Upper lobe of left lung (tissue), 4 donors: ENCODE results near the gene FBXL20.

Source experiments
- EP300 ChIP-seq, 4 donors: sonication (generic); formaldehyde crosslinking; IDR thresholded peaks; one replicate each; pipeline ENCODE4 v1.5.1; 2017; ENCODE audit warnings: antibody characterized with exemption in 4 of 4, control low read depth in 2 of 4
- TF ChIP-seq, protein P1 (sequence below), 6 experiments: fragments of 450-650 bp in 4 of 6; fragments of 200-600 bp in 2 of 6; sonication (generic) in 2 of 6; IDR thresholded peaks; one replicate each; pipeline ENCODE4 v1.5.1; 2016 to 2019; ENCODE audit warnings: antibody characterized with exemption in 6 of 6

DNA sequence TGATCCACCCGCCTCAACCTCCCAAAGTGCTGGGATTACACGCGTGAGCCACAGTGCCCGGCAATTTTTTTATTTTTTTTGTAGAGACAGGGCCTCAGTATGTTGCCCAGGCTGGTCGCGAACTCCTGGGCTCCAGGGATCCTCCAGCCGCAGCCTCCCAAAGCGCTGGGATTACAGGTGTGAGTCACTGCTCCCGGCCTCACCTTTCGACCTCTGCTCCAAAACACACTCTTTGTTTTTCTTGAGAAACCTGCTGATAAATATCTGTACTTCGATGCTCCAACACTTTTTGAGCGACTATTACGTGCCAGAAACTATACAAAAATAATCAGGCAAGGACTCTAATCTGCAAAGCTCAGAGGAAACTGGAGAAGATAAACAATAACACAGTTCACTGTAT lies 48.6 kb upstream of the FBXL20 start:
- TF ChIP-seq EP300 (IDR thresholded peaks at IDR 0.05), result no peak
- TF ChIP-seq, protein P1, sequence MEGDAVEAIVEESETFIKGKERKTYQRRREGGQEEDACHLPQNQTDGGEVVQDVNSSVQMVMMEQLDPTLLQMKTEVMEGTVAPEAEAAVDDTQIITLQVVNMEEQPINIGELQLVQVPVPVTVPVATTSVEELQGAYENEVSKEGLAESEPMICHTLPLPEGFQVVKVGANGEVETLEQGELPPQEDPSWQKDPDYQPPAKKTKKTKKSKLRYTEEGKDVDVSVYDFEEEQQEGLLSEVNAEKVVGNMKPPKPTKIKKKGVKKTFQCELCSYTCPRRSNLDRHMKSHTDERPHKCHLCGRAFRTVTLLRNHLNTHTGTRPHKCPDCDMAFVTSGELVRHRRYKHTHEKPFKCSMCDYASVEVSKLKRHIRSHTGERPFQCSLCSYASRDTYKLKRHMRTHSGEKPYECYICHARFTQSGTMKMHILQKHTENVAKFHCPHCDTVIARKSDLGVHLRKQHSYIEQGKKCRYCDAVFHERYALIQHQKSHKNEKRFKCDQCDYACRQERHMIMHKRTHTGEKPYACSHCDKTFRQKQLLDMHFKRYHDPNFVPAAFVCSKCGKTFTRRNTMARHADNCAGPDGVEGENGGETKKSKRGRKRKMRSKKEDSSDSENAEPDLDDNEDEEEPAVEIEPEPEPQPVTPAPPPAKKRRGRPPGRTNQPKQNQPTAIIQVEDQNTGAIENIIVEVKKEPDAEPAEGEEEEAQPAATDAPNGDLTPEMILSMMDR (IDR thresholded peaks at IDR 0.05), result no peak
